ENCODE data around the gene ITGAV. TPM values are rescaled to one million over a fixed set of nuclear protein-coding genes. Genes with fewer than 3 reads are reported as not detected.

The ITGAV gene
- total and polyA plus RNA-seq, 4 donors = 6.6 to 31.3 (median 12.0) TPM

GRCh38 chr2:186702501-186702900 lies 112.6 kb downstream of the ITGAV start:
- 83% methylated on average over 2 of the region's 2 CpGs for WGBS
- TF ChIP-seq RAD21 (IDR thresholded peaks at IDR 0.05) (no peak), YY1 (IDR thresholded peaks at IDR 0.05) (no peak), EGR1 (IDR thresholded peaks at IDR 0.05; ENCODE audit: low read depth in 2 of 2) (no peak), HNF4G (IDR thresholded peaks at IDR 0.05) (no peak), RXRA (IDR thresholded peaks at IDR 0.05) (no peak), NR2F2 (IDR thresholded peaks at IDR 0.05) (no peak), MAX (IDR thresholded peaks at IDR 0.05) (no peak), CTCF (IDR thresholded peaks at IDR 0.05; ENCODE audit: low read depth, low read length, missing input control) (no peak), FOXA2 (IDR thresholded peaks at IDR 0.05) (no peak), HNF4A (conservative IDR thresholded peaks at IDR 0.05) (no peak), SP1 (IDR thresholded peaks at IDR 0.05) (no peak)

GRCh38 chr2:186704897-186705296 lies 115.0 kb downstream of the ITGAV start:
- H3K27me3 ChIP-seq (ENCODE audit: control insufficient read depth in 4 of 4, insufficient read depth in 4 of 4, low read length in 3 of 4) = no peaks in the 10 kb centered on the region
- 77% methylated on average over 3 of the region's 3 CpGs for WGBS
- no peak for DNase-seq (ENCODE audit: low spot score)

More at GRCh38 chr2:186702501-186702900, 112.6 kb downstream of the ITGAV start:
- DNase-seq (ENCODE audit: low spot score) = no peak
- Histone ChIP-seq H3K36me3 (ENCODE audit: control insufficient read depth in 4 of 4, insufficient read depth in 3 of 4, low read depth in 1 of 4, low read length in 3 of 4) (no peaks in the 10 kb centered on the region), H3K27ac (ENCODE audit: low read depth in 1 of 2, low read length in 2 of 2) (no peak overlapping the region), H3K4me1 (ENCODE audit: control insufficient read depth in 4 of 4, insufficient read depth in 4 of 4, low read length in 3 of 4) (no peaks in the 10 kb centered on the region), H3K9ac (ENCODE audit: low read depth in 1 of 2, low read length in 2 of 2) (no peak overlapping the region), H3K27me3 (ENCODE audit: control insufficient read depth in 4 of 4, insufficient read depth in 4 of 4, low read length in 3 of 4) (no peaks in the 10 kb centered on the region), H3K4me3 (ENCODE audit: low read depth in 1 of 3, low read length in 3 of 3) (no peak overlapping the region), H3K9me3 (ENCODE audit: control insufficient read depth in 4 of 4, low read length in 3 of 4) (no peaks in the 10 kb centered on the region)

More at GRCh38 chr2:186704897-186705296, 115.0 kb downstream of the ITGAV start:
- no peaks in the 10 kb centered on the region for H3K4me1 ChIP-seq (ENCODE audit: control insufficient read depth in 4 of 4, insufficient read depth in 4 of 4, low read length in 3 of 4)
- no peak overlapping the region for H3K4me3 ChIP-seq (ENCODE audit: low read depth in 1 of 3, low read length in 3 of 3)
- no peak overlapping the region for H3K9ac ChIP-seq (ENCODE audit: low read depth in 1 of 2, low read length in 2 of 2)
- H3K9me3 ChIP-seq (ENCODE audit: control insufficient read depth in 4 of 4, low read length in 3 of 4) = no peaks in the 10 kb centered on the region
- H3K27ac ChIP-seq (ENCODE audit: low read depth in 1 of 2, low read length in 2 of 2) = no peak overlapping the region
- TF ChIP-seq TAF1 (conservative IDR thresholded peaks at IDR 0.05) (no peak), RAD21 (IDR thresholded peaks at IDR 0.05) (no peak), CTCF (IDR thresholded peaks at IDR 0.05; ENCODE audit: low read depth, low read length, missing input control) (no peak), HNF4A (conservative IDR thresholded peaks at IDR 0.05) (no peak), ATF3 (IDR thresholded peaks at IDR 0.05) (no peak), JUND (IDR thresholded peaks at IDR 0.05) (no peak), GABPA (IDR thresholded peaks at IDR 0.05 in 1 of 2, conservative IDR thresholded peaks at IDR 0.05 in 1 of 2) (no peak)
- no peaks in the 10 kb centered on the region for H3K36me3 ChIP-seq (ENCODE audit: control insufficient read depth in 4 of 4, insufficient read depth in 3 of 4, low read depth in 1 of 4, low read length in 3 of 4)

Data from liver (tissue), 9 donors.